CD4-positive, alpha-beta T cell treated with Interleukin-15 for 1 hour (primary cell): ENCODE data around the gene ALK.
"Not testable (repeated sequence)": the region's sequence is repeated elsewhere in the genome, so short reads cannot be mapped to it uniquely, and the experiment has no call there.

Experiments
- DNase-seq: peaks from one replicate; pipeline ENCODE4 v3.0.0-alpha.2; 2020

ALK gene

DNA sequence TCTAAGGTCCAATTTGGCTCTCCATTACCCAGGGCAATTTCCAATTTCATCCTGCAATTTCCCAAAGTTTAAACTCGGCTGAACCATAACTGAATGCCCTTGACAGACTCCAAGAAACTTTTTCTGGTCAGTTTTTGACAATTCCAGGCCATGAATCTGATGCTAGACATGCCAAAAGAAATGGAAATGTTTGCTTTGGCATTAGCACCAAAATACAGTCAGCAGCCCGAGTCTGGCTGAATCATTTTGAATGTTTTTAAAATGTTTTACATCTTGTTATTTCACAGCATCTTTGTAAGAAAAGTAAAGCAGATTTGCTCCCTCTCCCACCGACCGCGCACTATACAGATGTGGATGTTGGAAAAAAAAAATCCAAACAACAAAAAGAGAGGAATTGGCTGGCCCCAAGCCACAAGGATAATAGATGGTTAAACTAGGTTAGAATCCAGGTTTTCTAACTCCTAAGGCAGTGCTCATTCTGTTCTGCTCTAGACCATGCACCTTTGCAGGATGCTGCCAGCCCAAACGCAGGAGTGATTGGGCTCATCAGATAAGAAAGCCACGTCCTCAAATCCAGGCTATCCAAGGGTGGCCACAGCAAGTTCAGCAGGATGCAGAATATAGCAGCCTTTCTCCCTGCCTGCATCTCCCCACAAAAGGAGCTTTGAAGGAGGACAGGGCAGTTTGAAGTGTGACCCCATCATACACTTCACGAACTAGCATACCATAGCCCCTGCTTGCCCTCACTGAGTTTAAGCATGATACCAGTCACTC, 167.5 kb downstream of the ALK start:
- no peak for DNase-seq

DNA sequence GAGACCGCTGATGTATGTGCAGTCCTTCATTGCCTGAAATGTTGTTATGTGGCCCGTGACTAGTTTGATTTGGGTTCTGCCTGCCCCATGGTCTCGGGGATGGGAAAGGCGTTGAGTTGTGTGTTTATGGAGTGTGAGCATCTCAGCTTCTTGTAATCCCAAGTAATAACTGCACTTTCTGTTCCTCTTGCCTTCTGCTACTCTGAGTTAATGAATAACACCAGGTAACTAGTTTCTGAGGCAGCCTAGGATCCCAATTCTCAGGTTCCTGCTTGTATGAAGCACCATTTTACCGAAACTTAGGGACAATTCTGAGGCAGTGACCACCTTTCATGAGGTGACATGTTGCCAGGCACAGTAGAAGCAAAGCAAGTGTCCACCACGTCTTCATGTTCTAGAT, 170.0 kb downstream of the ALK start:
- no peak for DNase-seq

DNA sequence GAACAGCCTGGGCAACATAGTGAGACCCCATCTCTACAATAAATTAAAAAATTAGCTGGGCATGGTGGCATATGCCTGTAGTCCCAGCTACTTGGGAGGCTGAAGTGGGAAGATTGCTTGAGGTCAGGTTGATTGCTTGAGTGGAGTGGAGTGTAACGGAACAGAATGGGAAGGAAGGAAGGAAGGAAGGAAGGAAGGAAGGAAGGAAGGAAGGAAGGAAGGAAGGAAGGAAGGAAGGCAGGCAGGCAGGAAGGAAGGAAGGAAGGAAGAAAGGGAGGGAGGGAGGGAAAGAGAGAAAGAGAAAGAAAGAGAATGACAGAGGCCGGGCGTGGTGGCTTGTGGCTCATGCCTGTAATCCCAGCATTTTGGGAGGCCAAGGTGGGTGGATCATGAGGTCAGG, 170.9 kb downstream of the ALK start:
- not testable (repeated sequence) for DNase-seq

DNA sequence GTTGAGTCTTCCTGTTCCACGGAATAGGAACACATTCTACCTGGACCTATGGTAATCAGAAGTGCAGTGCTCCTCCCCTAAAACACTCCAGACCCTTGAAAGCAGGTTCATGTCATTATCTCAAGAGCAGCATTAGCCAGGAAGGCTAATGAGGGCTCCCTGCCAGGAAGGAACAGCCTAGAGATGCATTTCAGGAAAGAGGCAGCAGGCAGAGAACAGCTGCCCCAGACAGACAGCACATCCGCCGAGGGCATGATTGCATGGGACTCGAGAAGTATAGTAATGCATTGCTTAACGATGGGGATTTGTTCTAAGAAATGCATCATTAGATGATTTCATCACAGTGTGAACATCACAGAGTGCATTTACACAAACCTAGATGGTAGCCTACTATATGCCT, 171.5 kb downstream of the ALK start:
- no peak for DNase-seq

DNA sequence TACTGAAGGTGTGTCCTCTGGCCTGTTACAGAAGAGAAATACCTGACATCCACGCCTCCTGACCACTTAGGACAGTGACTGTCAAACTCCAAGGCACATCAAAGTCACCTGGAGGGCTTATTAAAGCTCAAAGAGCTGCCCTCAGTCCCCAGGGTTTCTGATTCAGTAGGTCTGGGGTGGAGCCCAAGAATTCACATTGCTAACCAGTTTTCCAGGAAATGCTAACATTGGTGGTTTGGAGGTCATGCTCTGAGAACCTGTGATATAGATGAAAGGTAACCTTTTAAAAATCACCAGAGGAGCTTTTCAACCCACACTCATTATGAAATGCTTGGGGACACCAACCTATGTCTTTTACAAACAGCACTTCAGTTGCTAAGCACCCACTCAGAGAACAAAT, 172.3 kb downstream of the ALK start:
- no peak for DNase-seq

DNA sequence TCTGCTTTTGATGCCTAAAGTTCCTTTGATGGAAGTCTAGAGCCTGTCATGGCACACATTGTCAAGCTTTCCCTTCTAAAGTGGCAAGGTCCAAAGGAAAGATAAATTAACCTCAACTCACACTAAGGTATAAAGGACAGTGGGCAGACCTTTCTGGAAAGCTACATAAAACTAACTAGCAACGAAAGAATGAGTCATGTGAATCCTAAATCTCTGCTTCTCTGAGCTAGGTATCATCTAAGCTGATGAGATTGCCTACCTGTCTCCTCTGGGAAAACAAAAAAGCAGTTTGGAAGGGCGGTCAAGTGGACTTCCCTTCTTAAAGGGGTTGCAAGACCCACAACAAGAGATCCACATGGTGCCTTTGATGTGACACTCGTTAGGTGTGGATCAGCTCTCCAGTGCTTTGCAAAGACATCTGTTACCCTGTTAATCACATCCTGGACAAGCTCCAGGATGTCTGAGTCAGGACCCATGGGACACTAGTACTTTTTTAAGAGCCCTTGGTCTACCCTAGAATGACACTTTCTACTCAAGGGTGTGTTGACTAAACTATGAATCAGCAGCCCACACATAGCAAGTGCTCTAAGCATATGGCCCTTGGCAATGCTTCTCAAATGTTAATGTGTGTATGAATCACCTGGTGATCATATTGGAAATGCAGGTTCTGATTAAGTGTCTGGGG, 173.5 kb downstream of the ALK start:
- DNase-seq = no peak

DNA sequence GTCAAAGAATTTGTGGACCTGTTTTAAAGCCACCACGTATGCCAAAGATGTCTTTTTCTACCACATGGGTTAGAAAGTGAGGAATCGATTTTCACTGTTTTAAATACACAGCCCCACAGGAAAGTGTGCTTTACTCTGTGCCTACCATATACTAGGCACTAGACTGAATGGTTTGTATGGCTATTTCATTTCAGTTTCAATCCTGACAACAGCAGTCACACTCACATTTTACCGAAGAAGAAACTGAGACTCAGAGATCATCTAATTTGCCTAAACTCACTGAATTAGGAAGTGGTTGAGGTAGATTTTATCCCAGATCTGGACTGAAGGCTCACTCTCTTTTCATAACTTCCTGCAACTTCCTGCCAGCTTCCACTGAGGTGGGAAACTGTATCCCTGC, 176.4 kb downstream of the ALK start:
- no peak for DNase-seq

DNA sequence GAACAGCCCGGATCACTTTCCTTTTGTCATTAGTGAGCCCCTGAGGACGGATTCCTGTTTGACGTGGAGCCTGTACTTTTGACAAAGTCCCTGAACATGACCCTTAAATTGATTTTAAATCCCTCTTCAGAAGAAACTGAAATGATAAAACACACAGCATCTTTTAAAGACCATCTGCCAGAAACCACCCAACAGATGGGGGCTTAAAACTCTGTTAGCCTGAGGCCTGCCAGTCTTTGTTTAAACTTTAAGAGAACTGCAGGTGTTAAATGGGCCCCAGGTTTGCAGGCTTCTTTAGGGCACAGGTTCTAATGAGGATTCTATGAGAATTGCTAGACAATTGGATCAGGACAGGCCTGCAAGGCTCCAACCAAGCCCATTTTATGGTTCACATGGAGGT, 177.9 kb downstream of the ALK start:
- DNase-seq = no peak

DNA sequence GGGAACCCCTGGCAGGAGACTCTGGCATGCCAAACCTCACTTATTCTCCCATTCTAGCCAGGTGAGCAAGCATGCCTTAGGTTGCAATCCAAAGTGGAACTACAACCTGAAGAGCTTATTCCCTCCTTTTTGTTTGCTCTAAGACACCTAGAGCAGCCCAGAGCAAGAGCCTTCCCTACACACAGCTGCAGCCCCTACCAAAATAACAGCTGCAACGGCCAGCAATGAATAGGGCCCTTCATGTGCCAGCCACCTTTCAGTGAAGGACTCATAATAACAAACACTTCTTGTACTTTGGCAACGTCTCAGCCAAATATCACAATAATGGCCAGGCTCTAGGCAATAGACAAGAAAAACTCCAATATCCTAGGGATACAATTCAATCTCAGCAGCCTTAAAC, 178.7 kb downstream of the ALK start:
- DNase-seq = no peak

DNA sequence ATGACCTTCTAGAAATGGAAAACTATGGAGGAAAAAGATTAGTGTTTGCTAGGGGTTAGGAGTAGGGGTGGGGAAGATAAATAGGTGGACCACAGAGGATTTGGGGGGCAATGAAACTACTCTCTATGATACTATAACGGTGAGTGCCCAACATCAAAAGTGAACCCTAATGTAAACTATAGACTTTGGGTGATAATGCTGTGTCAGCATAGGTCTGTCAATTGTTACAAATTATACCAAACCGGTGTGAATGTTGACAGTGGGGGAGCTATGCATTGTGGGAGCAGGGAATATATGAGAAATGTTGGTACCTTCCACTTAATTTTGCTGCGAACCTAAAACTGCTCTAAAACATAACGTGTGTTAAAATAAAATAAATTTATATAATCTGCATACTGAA, 180.3 kb downstream of the ALK start:
- no peak for DNase-seq

DNA sequence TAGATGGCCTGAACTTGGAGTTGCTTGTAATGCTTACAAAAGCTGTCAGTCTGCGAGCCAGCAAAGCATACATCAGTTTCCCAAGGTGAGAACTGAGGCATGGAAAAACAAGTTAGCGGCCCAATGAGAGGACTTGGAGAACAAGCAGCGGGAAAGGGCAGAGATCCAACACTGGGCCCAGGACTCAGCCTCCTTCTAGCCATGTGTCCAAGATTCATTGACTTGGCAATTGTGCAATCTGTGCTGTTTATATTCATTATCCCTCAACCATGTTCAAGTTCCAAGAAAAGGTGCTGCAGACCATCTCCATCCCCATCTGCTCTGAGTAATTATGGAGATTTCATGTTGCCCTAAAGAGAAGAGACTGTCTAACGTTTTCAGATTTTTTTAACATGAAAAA, 187.4 kb downstream of the ALK start:
- DNase-seq = no peak

DNA sequence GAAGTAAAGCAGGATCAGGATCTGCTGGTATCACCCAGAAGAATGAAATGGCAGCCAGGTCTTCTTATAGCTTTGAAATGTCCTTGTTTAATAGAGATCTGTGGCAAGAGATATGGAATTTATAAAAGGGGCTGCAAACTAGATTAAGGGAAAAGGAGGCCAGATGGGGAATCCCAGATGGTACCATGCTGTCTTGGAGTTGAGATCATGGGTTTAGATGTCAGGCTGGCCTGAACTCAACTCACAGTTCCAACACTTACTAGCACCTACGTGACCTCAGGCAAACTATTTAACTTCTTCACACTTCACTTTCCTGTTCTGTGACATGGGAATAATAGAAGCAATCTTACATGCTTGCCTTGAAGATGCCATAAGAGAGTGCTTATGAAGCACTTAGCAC, 188.2 kb downstream of the ALK start:
- no peak for DNase-seq

DNA sequence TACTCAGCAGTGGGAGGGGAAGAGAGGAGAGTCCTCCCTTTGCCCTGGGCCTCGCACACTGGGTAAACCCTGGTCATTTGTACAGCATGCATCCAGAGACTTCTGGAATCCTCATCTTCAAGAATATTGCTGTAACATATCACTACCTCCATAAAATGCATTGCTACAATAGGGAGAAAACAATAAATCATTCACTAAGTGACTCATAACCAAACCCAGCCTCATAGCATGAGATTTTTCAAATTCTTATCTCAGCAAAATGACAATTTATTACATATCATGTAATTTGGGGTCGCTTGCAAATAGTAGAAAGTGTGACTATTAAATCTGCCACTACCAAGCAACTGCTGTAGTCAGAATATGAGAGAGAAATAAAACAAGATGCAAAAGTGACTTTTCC, 189.4 kb downstream of the ALK start:
- no peak for DNase-seq

DNA sequence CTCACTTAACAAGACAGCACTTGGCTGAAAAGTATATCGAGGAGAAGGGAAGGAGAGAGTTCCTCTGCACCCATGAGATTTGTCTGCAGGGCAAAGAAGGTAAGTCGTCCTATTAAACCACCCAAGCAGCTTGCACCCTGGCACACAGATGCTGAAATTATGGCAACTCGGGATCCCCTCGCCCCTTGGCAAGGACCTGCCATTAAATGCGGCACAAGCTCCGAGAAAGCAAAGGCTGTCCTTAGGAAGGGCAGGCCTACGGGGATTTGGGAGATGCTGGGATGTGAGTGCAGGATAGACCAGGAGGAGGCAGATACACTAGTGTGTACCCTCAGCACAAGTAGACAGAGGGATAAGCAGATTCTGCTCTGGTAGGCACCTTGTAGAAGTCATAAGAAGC, 191.5 kb downstream of the ALK start:
- DNase-seq = no peak

DNA sequence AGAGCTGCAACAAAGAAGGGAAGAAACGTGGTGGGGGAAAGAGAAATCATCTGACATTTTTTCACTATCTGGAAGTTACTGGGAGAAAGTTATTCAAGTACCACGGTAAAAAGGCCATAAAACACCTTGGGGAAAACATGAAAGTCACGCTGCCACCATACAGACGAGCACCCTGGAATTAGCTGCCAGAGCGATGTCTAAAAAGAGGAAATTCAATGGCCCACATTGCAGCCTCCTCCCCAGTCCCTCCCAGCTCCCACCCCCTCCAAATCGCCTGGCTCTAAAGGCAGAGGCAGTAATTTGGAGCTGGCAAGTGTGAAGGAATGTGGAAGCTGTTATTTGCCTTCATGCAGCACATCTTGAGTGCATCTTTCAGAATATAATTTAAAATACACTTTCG, 192.0 kb downstream of the ALK start:
- no peak for DNase-seq

DNA sequence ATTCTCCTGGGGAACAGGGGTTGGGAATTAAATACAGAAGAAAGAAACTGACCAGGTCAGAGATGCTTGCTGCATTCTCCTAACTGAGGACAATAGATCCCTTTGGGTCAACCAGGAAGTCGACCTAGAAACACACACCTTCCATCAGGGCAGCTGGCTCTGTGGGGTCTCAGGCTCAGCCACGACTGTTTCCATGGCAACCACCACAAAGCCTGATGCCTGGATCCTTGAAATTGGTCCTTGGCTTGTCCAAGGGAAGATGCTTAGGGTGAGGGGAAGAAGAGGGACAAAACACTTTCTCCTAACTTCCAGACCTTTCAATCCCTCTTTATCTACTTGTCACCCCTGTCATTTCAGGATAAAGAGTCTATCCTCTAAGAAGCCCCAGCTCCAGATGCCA, 194.4 kb downstream of the ALK start:
- no peak for DNase-seq

DNA sequence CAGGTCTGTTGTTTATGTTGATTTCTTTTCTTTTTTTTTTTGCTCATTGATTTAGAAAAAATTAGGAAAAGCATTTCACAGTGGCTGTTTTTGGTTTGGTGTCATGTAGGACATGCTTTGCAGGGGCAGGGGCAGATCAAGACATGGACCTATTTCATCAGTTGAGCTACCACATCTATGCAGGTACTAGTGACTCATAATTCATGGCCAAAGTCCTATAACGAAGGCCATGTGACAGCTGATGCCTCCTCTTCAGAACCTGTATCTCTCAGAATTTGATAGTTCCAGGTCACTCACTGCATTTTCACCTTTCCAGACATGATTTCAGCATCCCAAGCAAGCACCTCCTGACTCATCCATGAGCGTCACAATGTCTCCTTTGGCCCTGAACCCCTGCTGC, 195.8 kb downstream of the ALK start:
- DNase-seq = no peak

DNA sequence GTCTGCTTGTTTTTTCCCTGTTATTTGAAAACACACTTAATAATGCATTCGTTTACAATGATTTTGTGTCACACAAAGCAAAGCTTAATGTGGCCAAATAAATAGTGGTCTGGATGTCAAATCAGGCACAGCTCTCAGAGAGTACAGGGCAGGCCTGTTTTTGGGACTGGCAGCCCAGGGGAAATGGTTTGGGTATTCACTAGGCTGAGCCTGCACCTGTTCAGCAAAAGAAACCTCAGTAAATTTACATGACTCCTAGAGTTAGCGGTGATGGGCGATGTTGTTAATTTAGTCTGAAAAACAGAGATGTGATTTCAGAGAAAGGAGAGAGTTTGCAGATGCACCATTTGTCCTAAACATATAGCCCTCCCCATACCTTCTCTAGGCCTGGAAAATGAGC, 197.1 kb downstream of the ALK start:
- DNase-seq = no peak

DNA sequence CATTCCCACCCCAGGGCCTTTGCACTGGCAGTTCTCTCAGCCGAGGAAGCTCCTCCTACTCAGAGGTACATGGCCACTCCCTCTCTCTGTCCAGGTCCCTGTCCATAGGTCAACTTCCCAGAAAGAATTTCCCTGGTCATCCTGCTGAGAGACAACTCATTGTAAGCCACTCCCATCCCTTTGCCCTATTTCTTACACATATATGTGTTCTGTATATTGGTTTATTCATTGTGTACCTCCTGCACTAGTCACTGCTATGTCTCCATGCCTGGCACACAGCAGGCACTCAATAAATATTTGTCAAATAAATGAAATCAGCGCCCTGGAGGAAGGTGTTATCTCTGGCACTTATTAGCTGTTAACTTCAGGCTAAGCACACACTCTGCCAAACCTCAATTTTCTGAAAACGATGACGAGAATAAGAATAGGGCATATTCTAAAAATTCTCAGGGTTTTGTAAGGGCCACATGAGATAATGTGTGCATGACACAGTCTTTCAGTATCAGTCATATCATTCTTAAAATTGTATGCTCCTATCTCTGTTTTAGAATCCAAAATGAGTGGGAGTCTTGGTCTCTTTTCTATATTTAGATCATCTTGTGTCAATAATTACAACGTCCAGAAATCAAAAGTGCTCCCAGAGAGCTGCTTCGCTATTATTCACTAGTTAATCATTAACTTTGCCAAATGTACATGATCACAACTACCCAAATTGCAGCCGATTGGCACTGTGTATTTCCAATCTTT, 198.0 kb downstream of the ALK start:
- DNase-seq = no peak

DNA sequence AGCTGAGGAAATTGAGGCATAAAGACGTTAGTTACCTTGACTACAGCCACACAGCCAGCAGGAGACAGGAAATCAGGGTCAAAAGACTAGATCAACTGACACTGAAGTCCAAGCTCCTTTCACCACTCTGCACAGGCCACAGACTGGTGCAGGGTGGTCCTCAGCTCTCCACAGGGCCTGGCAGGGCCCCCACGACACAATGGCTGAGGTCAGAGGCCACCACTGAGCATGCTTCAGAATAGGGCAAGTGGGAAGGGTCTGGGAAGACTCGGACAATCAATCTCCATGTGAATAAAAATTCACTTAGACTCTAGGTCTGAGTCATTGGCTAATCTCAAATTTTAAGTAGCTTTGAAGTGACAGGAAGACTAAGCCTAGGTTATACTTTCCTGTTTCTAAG, 201.7 kb downstream of the ALK start:
- no peak for DNase-seq

DNA sequence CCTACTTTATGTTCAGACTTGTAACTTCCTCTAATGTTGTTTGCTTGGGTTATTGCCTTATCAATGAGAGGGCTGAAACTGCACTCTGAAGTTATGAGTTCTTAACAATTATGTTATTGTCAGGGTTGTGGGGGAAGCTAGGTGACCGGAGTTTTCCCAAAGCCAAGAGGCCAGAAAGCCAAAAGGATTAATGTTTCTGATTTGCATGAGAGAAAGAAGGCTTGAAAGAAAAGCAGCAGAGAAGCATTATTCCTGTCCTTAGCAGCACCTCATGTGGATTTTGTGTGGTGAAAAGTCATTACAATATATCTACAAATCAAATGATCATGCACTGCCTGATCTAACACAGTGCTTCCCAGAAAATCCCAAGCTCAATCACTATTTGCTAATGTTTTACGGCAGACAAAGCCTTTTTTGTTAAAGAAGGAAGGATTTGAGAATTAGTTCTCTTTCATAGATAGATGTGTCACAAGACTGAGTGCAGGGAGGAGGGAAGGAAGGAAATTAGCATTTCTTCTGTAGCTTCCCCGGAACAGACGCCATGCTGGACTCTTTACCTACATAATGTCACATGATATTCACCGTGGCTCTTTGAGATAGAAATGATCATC, 203.2 kb downstream of the ALK start:
- no peak for DNase-seq

DNA sequence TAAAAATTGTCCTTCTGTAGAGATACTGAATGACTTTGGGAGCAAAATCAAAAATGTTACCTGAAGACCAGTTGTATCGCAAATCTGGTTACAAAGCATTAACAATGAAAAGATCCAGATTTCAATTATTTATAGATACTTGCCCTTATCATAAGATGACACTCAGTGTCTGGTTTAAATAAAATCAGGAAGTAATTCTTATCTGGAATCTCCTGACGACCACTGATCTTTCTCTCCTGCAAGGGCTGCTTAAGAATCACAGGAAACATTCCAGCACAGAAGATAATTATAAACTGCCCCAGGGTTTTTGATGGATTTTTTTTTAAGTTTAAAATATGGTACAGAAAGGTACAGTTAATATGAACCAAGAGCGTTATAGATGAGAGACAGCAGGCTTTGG, 205.7 kb downstream of the ALK start:
- no peak for DNase-seq

DNA sequence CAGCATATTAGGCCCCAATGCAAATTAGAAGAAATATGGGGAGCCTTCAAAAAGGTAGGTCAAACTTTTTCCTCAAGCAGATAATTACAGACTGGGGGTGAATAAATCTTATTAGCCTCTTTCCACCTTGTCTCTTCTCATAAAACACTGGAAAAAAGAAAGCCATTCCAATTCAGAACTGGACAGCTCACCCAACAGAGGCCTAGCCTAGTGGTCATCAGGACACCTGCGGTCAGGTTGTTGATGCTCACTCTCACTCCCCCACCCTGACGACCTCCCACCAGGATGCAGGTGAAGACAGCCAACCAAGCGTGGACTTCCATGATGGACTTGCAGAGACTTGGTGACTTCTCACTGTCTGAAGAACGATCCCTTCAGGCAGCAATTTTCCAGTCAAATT, 207.1 kb downstream of the ALK start:
- no peak for DNase-seq
